K562 (cell line): ENCODE measurements around the gene ACOX2. TPM values are rescaled to one million over a fixed set of nuclear protein-coding genes. Genes with fewer than 3 reads are reported as not detected.

ENCODE experiments used
- ATAC-seq: fragments of 200-7000 bp; cut with Tn5 transposase; 3 replicates; pipeline ENCODE4 v1.9.1; 2020; ENCODE audit warnings: moderate library complexity
- BruUV-seq: library from RNA; stranded (reverse); fragments of 400-500 nt; replicated peaks from 2 replicates; lab custom pipeline; 2021; lab: Mats Ljungman, UMichigan
- CTCF ChIA-PET: fragments of 300-600 bp; formaldehyde crosslinking; extraction: SDS; loops from one replicate; lab custom pipeline; 2021; ENCODE audit warnings: low intra/inter-chr PET ratio; lab: Yijun Ruan, JAX
- POLR2A ChIA-PET: fragments of 300-600, 350-650 bp; sonication (Branson Sonifier 250); formaldehyde crosslinking; extraction: SDS; loops from one replicate; lab custom pipeline; 2021; ENCODE audit warnings: antibody characterized with exemption, inconsistent platforms; lab: Yijun Ruan, JAX
- DNase-seq, 4 experiments: peaks; one replicate each; pipeline versions ENCODE4 v3.0.0 to v3.0.0-alpha.2; 2011 to 2018; ENCODE audit warnings: low spot score in 3 of 4, mixed read lengths in 3 of 4; ENCODE audit errors: extremely low read depth in 1 of 4
- FAIRE-seq: peaks from 2 replicates; lab custom pipeline; 2011; peaks lifted over from hg19 to GRCh38; lab: Jason Lieb, UNC
- H2AFZ ChIP-seq: 2 replicates; pipeline ENCODE4 v1.6.0; 2011; ENCODE audit warnings: low read depth, low read length, control low read depth, inconsistent platforms
- H3K27ac ChIP-seq: fragments of 200-600 bp; 3 replicates; pipeline ENCODE4 v1.8.0; 2011; ENCODE audit warnings: low read depth, mild to moderate bottlenecking, control low read depth, inconsistent platforms, low read length, moderate library complexity, mixed read lengths; ENCODE audit errors: extremely low read depth
- H3K27me3 ChIP-seq, 2 experiments: fragments of 300-600 bp in 1 of 2; 2 replicates in 1 of 2; 3 replicates in 1 of 2; pipeline versions ENCODE4 v1.6.0 to v1.8.0; 2011; ENCODE audit warnings: inconsistent platforms in 2 of 2, low read length in 2 of 2, mild to moderate bottlenecking in 1 of 2, mixed read lengths in 1 of 2, moderate library complexity in 1 of 2; ENCODE audit not compliant: control insufficient read depth in 2 of 2, insufficient read depth in 2 of 2
- H3K36me3 ChIP-seq: fragments of 300-600 bp; 3 replicates; pipeline ENCODE4 v1.8.0; 2011; ENCODE audit warnings: mild to moderate bottlenecking, low read length, inconsistent platforms; ENCODE audit not compliant: control insufficient read depth, insufficient read depth
- H3K4me1 ChIP-seq, 2 experiments: fragments of 200-600 bp in 1 of 2; replicated peaks in 1 of 2; 2 replicates in 1 of 2; 3 replicates in 1 of 2; pipeline versions ENCODE4 v1.5.1 to v1.8.0; 2011; ENCODE audit warnings: inconsistent platforms in 2 of 2, low read length in 2 of 2, mild to moderate bottlenecking in 1 of 2, mixed read lengths in 1 of 2, moderate library complexity in 1 of 2; ENCODE audit not compliant: control insufficient read depth in 2 of 2, insufficient read depth in 2 of 2
- H3K4me2 ChIP-seq: 2 replicates; pipeline ENCODE4 v1.6.1; 2011; ENCODE audit warnings: low read length, control low read depth, inconsistent platforms, mixed read lengths; ENCODE audit not compliant: insufficient read depth
- H3K4me3 ChIP-seq: fragments of 200-600 bp; sonication (generic), shearing (Covaris generic); 2 replicates; pipeline ENCODE4 v1.5.1; 2016; ENCODE audit warnings: control low read depth, inconsistent platforms
- H3K79me2 ChIP-seq: fragments of 200-600 bp; 3 replicates; pipeline ENCODE4 v1.8.0; 2011; ENCODE audit warnings: low read length, inconsistent platforms; ENCODE audit not compliant: control insufficient read depth, insufficient read depth
- H3K9ac ChIP-seq, 2 experiments: 2 replicates each; pipeline versions ENCODE4 v1.6.0 to v1.6.1; 2011; ENCODE audit warnings: low read depth in 2 of 2, low read length in 2 of 2, control low read depth in 1 of 2, inconsistent platforms in 1 of 2, mild to moderate bottlenecking in 1 of 2, mixed read lengths in 1 of 2; ENCODE audit not compliant: insufficient read depth in 1 of 2
- H3K9me1 ChIP-seq: one replicate; pipeline ENCODE4 v1.6.0; 2011; ENCODE audit warnings: inconsistent platforms, mild to moderate bottlenecking, low read length, moderate library complexity; ENCODE audit not compliant: control insufficient read depth, insufficient read depth
- H3K9me3 ChIP-seq: replicated peaks from 2 replicates; pipeline ENCODE4 v1.5.1; 2011; ENCODE audit warnings: low read depth, low read length, inconsistent platforms; ENCODE audit not compliant: control insufficient read depth, insufficient read depth
- H4K20me1 ChIP-seq: replicated peaks from 2 replicates; pipeline ENCODE4 v1.6.1; 2011; ENCODE audit warnings: low read length, inconsistent platforms, mixed read lengths; ENCODE audit not compliant: control insufficient read depth, insufficient read depth
- BCL6 ChIP-seq: fragments of 250-450 bp; sonication (Bioruptor Pico); IDR thresholded peaks from 2 replicates; pipeline ENCODE4 v1.4.0; 2020
- BRCA1 ChIP-seq, 2 experiments: fragments of 450-650 bp in 1 of 2; sonication (generic) in 1 of 2; formaldehyde crosslinking in 1 of 2; IDR thresholded peaks; 2 replicates each; pipeline versions ENCODE4 v1.5.0 to v1.6.1; 2017 to 2020; ENCODE audit warnings: mild to moderate bottlenecking in 1 of 2, missing genetic modification reagents in 1 of 2
- EHMT2 ChIP-seq: fragments of 450-650 bp; IDR thresholded peaks from 2 replicates; pipeline ENCODE4 v1.6.1; 2018; ENCODE audit warnings: antibody characterized with exemption
- FIP1L1 ChIP-seq: fragments of 200-400 bp; formaldehyde crosslinking; IDR thresholded peaks from 2 replicates; pipeline ENCODE4 v1.6.1; 2018; ENCODE audit warnings: mild to moderate bottlenecking, low read depth, low read length; ENCODE audit not compliant: poor library complexity, severe bottlenecking
- ILF3 ChIP-seq: fragments of 450-650 bp; IDR thresholded peaks from 2 replicates; pipeline ENCODE4 v1.6.1; 2018; ENCODE audit warnings: antibody characterized with exemption, mild to moderate bottlenecking, moderate library complexity, borderline replicate concordance
- KAT2B ChIP-seq: IDR thresholded peaks from one replicate; pipeline ENCODE4 v1.6.1; 2012; ENCODE audit warnings: low read depth, mild to moderate bottlenecking, control low read depth, inconsistent platforms, low read length, moderate library complexity
- KDM5B ChIP-seq: fragments of 200-600 bp; sonication (generic); IDR thresholded peaks from 2 replicates; pipeline ENCODE4 v1.6.1; 2012; ENCODE audit warnings: low read depth, mild to moderate bottlenecking, moderate library complexity, low read length, control low read depth, inconsistent platforms; ENCODE audit not compliant: insufficient replicate concordance
- NELFE ChIP-seq: IDR thresholded peaks from 2 replicates; pipeline ENCODE4 v1.6.1; 2011; ENCODE audit warnings: mild to moderate bottlenecking; ENCODE audit not compliant: insufficient read depth, insufficient read length
- NFYB ChIP-seq: IDR thresholded peaks from 2 replicates; pipeline ENCODE4 v1.6.1; 2011; ENCODE audit warnings: mild to moderate bottlenecking, moderate library complexity; ENCODE audit not compliant: insufficient read length; ENCODE audit errors: extremely low read depth
- POLR3G ChIP-seq: IDR thresholded peaks from 2 replicates; pipeline ENCODE4 v1.6.1; 2011; ENCODE audit not compliant: insufficient read length, insufficient replicate concordance; ENCODE audit errors: extremely low read depth
- PRPF4 ChIP-seq: fragments of 200-400 bp; formaldehyde crosslinking; IDR thresholded peaks from one replicate; pipeline ENCODE4 v1.6.1; 2017; ENCODE audit warnings: low read length, low read depth, mild to moderate bottlenecking; ENCODE audit not compliant: insufficient read depth, poor library complexity, severe bottlenecking
- PURB ChIP-seq: sonication (generic); formaldehyde crosslinking; IDR thresholded peaks from 2 replicates; pipeline ENCODE4 v1.9.0; 2021; ENCODE audit warnings: low read depth, mild to moderate bottlenecking, missing genetic modification reagents
- TCFL5 ChIP-seq: fragments of 250-450 bp; sonication (Bioruptor Pico); conservative IDR thresholded peaks from 2 replicates; pipeline ENCODE4 v1.6.1; 2021; ENCODE audit warnings: mild to moderate bottlenecking, moderate library complexity, matching md5 sums
- WGBS: fragments of 100-300 bp; shearing (Covaris generic); methylation state at CpG from one replicate; pipeline ENCODE4 v1.1.6; 2016; ENCODE audit warnings: low coverage, mixed read lengths; ENCODE audit not compliant: insufficient coverage; ENCODE audit errors: missing lambda C conversion rate; 5-methylcytosine and 5-hydroxymethylcytosine counted together
- in situ Hi-C: fragments of 300-500 bp; cut with MboI; formaldehyde crosslinking; loops from 4 replicates; pipeline ENCODE4 v1.15.0; 2018; ENCODE audit warnings: inconsistent platforms, mixed read lengths
- intact Hi-C: fragments of 100-400 bp; cut with micrococcal nuclease; formaldehyde crosslinking; loops from 2 replicates; pipeline ENCODE4 v1.14.2; 2022
- polyA plus RNA-seq, 8 experiments: library from polyadenylated mRNA; depleted of rRNA in 4 of 8; stranded (reverse) in 5 of 8; unstranded in 3 of 8; fragments of >200 nt; fragmentation: Nextera tagmentation in 2 of 8; fragmentation: Illumina TruSeq in 1 of 8; extraction: Ambion mirVana in 2 of 8; extraction: Trizol in 1 of 8; gene quantifications; 2 replicates each; pipeline versions ENCODE4 v1.2.1 to v1.2.3, GENCODE V29; 2011 to 2014; ENCODE audit warnings: inconsistent platforms in 1 of 8, missing spikeins in 1 of 8
- total RNA-seq, 7 experiments: library from RNA; depleted of rRNA in 6 of 7; stranded (reverse); fragments of >200 nt in 6 of 7; fragmentation: Illumina TruSeq in 2 of 7; extraction: Trizol in 2 of 7; gene quantifications; 2 replicates each; pipeline versions ENCODE4 v1.2.1 to v1.2.3, GENCODE V29; 2011 to 2021; ENCODE audit warnings: low replicate concordance in 1 of 7
- TF ChIP-seq, protein P1 (sequence below): fragments of 450-650 bp; IDR thresholded peaks from 2 replicates; pipeline ENCODE4 v1.6.1; 2017; ENCODE audit warnings: antibody characterized with exemption, mild to moderate bottlenecking
- TF ChIP-seq, protein P2 (sequence below): fragments of 250-450 bp; sonication (Bioruptor Pico); IDR thresholded peaks from 2 replicates; pipeline ENCODE4 v1.5.0; 2021

The ACOX2 gene
- total and polyA plus RNA-seq, 9 of the 15 experiments (the other 6 are each of a cell fraction or from before 2014, with no cell fraction given) = 0.15 TPM; not detected in 8

- Histone ChIP-seq H3K27me3 (no peaks in the 10 kb centered on the region), H3K4me3 (no peak overlapping the region), H3K9ac (no peak overlapping the region), H2AFZ (0 out of 2 replicates have a peak overlapping the region, but pooled peaks have one; percentile 23), H3K9me3 (no peaks in the 10 kb centered on the region), H3K4me2 (no peak overlapping the region), H3K79me2 (no peaks in the 10 kb centered on the region), H3K9me1 (no peaks in the 10 kb centered on the region), H3K27ac (no peak overlapping the region), H4K20me1 (no peaks in the 10 kb centered on the region), H3K4me1 (peaks cover 11% of the 10 kb centered on the region in 2 experiments; a peak in 4 of 5 replicates), H3K36me3 (no peaks in the 10 kb centered on the region)
- intact Hi-C loops = no loop called here
- ATAC-seq (no peak), FAIRE-seq (no peak), DNase-seq (no peak)
- CTCF ChIA-PET = no interaction called here
- no TSS peak for BruUV-seq
- in situ Hi-C loops = no loop called here
- WGBS = 13% methylated on average over 7 of the region's 7 CpGs
- POLR2A ChIA-PET = interaction anchor here (1.0 kb wide), 1 partner anchor 13 kb away, joined by 3 read pairs; no protein-coding TSS in a partner anchor
- TF ChIP-seq POLR3G (no peak), ILF3 (no peak), FIP1L1 (no peak), NELFE (no peak), NFYB (no peak), TCFL5 (CRISPR knock-in tag) (no peak), BCL6 (no peak), EHMT2 (no peak), KAT2B (no peak), PRPF4 (no peak), BRCA1 (IDR thresholded peaks at IDR 0.05) (no peak), BRCA1 (CRISPR knock-in tag; IDR thresholded peaks at IDR 0.05) (no peak), KDM5B (no peak), PURB (CRISPR knock-in tag) (no peak)
- TF ChIP-seq, protein P1, sequence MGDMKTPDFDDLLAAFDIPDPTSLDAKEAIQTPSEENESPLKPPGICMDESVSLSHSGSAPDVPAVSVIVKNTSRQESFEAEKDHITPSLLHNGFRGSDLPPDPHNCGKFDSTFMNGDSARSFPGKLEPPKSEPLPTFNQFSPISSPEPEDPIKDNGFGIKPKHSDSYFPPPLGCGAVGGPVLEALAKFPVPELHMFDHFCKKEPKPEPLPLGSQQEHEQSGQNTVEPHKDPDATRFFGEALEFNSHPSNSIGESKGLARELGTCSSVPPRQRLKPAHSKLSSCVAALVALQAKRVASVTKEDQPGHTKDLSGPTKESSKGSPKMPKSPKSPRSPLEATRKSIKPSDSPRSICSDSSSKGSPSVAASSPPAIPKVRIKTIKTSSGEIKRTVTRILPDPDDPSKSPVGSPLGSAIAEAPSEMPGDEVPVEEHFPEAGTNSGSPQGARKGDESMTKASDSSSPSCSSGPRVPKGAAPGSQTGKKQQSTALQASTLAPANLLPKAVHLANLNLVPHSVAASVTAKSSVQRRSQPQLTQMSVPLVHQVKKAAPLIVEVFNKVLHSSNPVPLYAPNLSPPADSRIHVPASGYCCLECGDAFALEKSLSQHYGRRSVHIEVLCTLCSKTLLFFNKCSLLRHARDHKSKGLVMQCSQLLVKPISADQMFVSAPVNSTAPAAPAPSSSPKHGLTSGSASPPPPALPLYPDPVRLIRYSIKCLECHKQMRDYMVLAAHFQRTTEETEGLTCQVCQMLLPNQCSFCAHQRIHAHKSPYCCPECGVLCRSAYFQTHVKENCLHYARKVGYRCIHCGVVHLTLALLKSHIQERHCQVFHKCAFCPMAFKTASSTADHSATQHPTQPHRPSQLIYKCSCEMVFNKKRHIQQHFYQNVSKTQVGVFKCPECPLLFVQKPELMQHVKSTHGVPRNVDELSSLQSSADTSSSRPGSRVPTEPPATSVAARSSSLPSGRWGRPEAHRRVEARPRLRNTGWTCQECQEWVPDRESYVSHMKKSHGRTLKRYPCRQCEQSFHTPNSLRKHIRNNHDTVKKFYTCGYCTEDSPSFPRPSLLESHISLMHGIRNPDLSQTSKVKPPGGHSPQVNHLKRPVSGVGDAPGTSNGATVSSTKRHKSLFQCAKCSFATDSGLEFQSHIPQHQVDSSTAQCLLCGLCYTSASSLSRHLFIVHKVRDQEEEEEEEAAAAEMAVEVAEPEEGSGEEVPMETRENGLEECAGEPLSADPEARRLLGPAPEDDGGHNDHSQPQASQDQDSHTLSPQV = no peak
- TF ChIP-seq, protein P2, sequence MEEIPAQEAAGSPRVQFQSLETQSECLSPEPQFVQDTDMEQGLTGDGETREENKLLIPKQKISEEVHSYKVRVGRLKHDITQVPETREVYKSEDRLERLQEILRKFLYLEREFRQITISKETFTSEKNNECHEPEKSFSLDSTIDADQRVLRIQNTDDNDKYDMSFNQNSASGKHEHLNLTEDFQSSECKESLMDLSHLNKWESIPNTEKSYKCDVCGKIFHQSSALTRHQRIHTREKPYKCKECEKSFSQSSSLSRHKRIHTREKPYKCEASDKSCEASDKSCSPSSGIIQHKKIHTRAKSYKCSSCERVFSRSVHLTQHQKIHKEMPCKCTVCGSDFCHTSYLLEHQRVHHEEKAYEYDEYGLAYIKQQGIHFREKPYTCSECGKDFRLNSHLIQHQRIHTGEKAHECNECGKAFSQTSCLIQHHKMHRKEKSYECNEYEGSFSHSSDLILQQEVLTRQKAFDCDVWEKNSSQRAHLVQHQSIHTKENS (CRISPR knock-in tag) = no peak
Measured at GRCh38 chr3:58484045-58484721, 52.8 kb downstream of the ACOX2 start.
